Measurements from ENCODE around the gene UBE2O. TPM values are rescaled to one million over a fixed set of nuclear protein-coding genes. Genes with fewer than 3 reads are reported as not detected.

Gene UBE2O
- total and polyA plus RNA-seq, 4 experiments from 2014 or later, result 4.5 to 43.7 (median 28.5) TPM

- Mint-ChIP-seq H3K4me3 (no peak overlapping the region), H3K36me3 (no peaks in the 10 kb centered on the region), H3K27ac (peak overlapping the region in 1 of 7 donors; percentile 70), H3K4me1 (no peaks in the 10 kb centered on the region), H3K27me3 (no peaks in the 10 kb centered on the region), H3K9me3 (no peaks in the 10 kb centered on the region)
- intact Hi-C loops (cut with micrococcal nuclease), result loop anchor here (10.0 kb wide), 1 partner anchor 215 kb away; no protein-coding TSS in a partner anchor
- Histone ChIP-seq H3K27ac (ENCODE audit: low read depth, low read length) (no peak overlapping the region), H3K4me3 (ENCODE audit: low read length in 2 of 2) (no peak overlapping the region), H3K9me3 (ENCODE audit: control insufficient read depth in 1 of 2, low read length in 2 of 2) (no peaks in the 10 kb centered on the region), H3K4me1 (ENCODE audit: insufficient read depth, low read length) (no peaks in the 10 kb centered on the region), H3K27me3 (ENCODE audit: insufficient read depth, low read length) (no peaks in the 10 kb centered on the region), H3K36me3 (ENCODE audit: insufficient read depth, low read length) (no peaks in the 10 kb centered on the region)
- ChIA-PET POLR2A (ENCODE audit: partially characterized antibody) (interaction anchor here (1.2 to 1.5 kb wide), 2 partner anchors 42 to 55 kb away, joined by 4 to 5 read pairs; partner anchors contain the start of gene RHBDF2), CTCF (ENCODE audit: partially characterized antibody) (interaction anchor here (0.5 to 1.5 kb wide), 5 partner anchors 26 to 222 kb away, joined by 3 to 7 read pairs (median 3); no protein-coding TSS in a partner anchor)
- no peak for DNase-seq
These were observed 6.7 kb upstream of the UBE2O start for GRCh38 chr17:76459674-76460073.

- H3K27ac Mint-ChIP-seq, result no peak overlapping the region
- Histone ChIP-seq H3K36me3 (ENCODE audit: insufficient read depth, low read length) (no peaks in the 10 kb centered on the region), H3K4me3 (ENCODE audit: low read length in 2 of 2) (no peak overlapping the region), H3K4me1 (ENCODE audit: insufficient read depth, low read length) (no peaks in the 10 kb centered on the region), H3K9me3 (ENCODE audit: control insufficient read depth in 1 of 2, low read length in 2 of 2) (no peaks in the 10 kb centered on the region), H3K27ac (ENCODE audit: low read depth, low read length) (no peak overlapping the region), H3K27me3 (ENCODE audit: insufficient read depth, low read length) (no peaks in the 10 kb centered on the region)
- ChIA-PET POLR2A (ENCODE audit: partially characterized antibody) (interaction anchor here (1.0 to 1.9 kb wide), 4 partner anchors 8 to 99 kb away, joined by 3 to 7 read pairs (median 4); partner anchors contain the start of genes AANAT and RHBDF2), CTCF (ENCODE audit: partially characterized antibody) (interaction anchor here (0.6 to 2.6 kb wide), 10 partner anchors 8 to 612 kb away, joined by 3 to 9 read pairs (median 4); partner anchors contain the start of gene AANAT)
- no peaks in the 10 kb centered on the region for H3K4me1 Mint-ChIP-seq
- no peak for DNase-seq
- H3K27me3 Mint-ChIP-seq, result no peaks in the 10 kb centered on the region
- H3K36me3 Mint-ChIP-seq, result no peaks in the 10 kb centered on the region
- no peaks in the 10 kb centered on the region for H3K9me3 Mint-ChIP-seq
- intact Hi-C loops (cut with micrococcal nuclease), result loop anchor here (10.0 kb wide), 1 partner anchor 216 kb away; no protein-coding TSS in a partner anchor
- no peak overlapping the region for H3K4me3 Mint-ChIP-seq
These were observed 5.9 kb upstream of the UBE2O start for GRCh38 chr17:76458580-76459490.

DNA sequence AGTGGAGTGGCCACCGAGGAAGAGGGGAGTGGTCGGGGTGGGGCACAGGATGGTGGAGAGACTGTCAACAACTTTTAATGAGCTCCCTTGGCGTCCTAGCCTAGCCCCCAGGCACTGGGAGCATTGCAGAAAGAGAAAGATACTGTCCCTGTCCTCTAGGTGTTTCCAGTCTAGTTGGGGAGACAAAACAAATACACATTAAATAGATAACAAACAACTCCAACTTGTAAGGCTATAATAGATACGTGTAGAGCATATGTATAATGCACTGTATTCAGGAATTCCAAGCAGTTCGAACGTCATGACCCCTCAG lies 435 bp upstream of the UBE2O start:
- H3K4me1 Mint-ChIP-seq, result peaks cover 12 to 38% (median 25%) of the 10 kb centered on the region in 4 donors
- Histone ChIP-seq H3K27me3 (ENCODE audit: insufficient read depth, low read length) (no peaks in the 10 kb centered on the region), H3K4me3 (ENCODE audit: low read length in 2 of 2) (peak overlapping the region in 1 of 2 donors; percentile 27), H3K36me3 (ENCODE audit: insufficient read depth, low read length) (no peaks in the 10 kb centered on the region), H3K4me1 (ENCODE audit: insufficient read depth, low read length) (peaks cover 20% of the 10 kb centered on the region), H3K9me3 (ENCODE audit: control insufficient read depth in 1 of 2, low read length in 2 of 2) (no peaks in the 10 kb centered on the region), H3K27ac (ENCODE audit: low read depth, low read length) (peak overlapping the region; percentile 57)
- intact Hi-C loops (cut with micrococcal nuclease), result loop anchor here (1.0 to 10.0 kb wide), 4 partner anchors 48 to 221 kb away; partner anchors contain the start of gene RHBDF2
- no peaks in the 10 kb centered on the region for H3K36me3 Mint-ChIP-seq
- ChIA-PET CTCF (ENCODE audit: partially characterized antibody) (interaction anchor here (0.8 to 3.3 kb wide), 13 partner anchors 8 to 228 kb away, joined by 3 to 16 read pairs (median 4); partner anchors contain the start of genes AANAT and RHBDF2), POLR2A (ENCODE audit: partially characterized antibody) (interaction anchor here (1.3 to 2.9 kb wide), 6 partner anchors 15 to 218 kb away, joined by 5 to 14 read pairs (median 8); partner anchors contain the start of genes AANAT and RHBDF2)
- no peak for DNase-seq
- peak overlapping the region; percentile 77 to 99 (median 96) for H3K27ac Mint-ChIP-seq
- H3K9me3 Mint-ChIP-seq, result no peaks in the 10 kb centered on the region
- H3K27me3 Mint-ChIP-seq, result no peaks in the 10 kb centered on the region
- peak overlapping the region; percentile 35 to 89 (median 80) for H3K4me3 Mint-ChIP-seq

GRCh38 chr17:76452127-76452659 lies 759 bp downstream of the UBE2O start:
- peak overlapping the region; percentile 72 for H3K27ac ChIP-seq (ENCODE audit: low read depth, low read length)
- H3K4me1 Mint-ChIP-seq, result peaks cover 19 to 50% (median 33%) of the 10 kb centered on the region in 4 donors

GRCh38 chr17:76451506-76451905 lies 1.4 kb downstream of the UBE2O start:
- intact Hi-C loops (cut with micrococcal nuclease), result loop anchor here (10.0 kb wide), 1 partner anchor 223 kb away; no protein-coding TSS in a partner anchor
- ChIA-PET CTCF (ENCODE audit: partially characterized antibody) (interaction anchor here (0.8 to 3.3 kb wide), 3 partner anchors 51 to 230 kb away, joined by 3 to 16 read pairs (median 3); partner anchors contain the start of gene RHBDF2), POLR2A (ENCODE audit: partially characterized antibody) (interaction anchor here (0.8 to 2.9 kb wide), 5 partner anchors 17 to 106 kb away, joined by 3 to 14 read pairs (median 6); partner anchors contain the start of genes AANAT and PRPSAP1)
- Histone ChIP-seq H3K9me3 (ENCODE audit: control insufficient read depth in 1 of 2, low read length in 2 of 2) (no peaks in the 10 kb centered on the region), H3K27me3 (ENCODE audit: insufficient read depth, low read length) (no peaks in the 10 kb centered on the region), H3K36me3 (ENCODE audit: insufficient read depth, low read length) (no peaks in the 10 kb centered on the region), H3K4me1 (ENCODE audit: insufficient read depth, low read length) (peaks cover 20% of the 10 kb centered on the region), H3K4me3 (ENCODE audit: low read length in 2 of 2) (peak overlapping the region in 1 of 2 donors; percentile 58), H3K27ac (ENCODE audit: low read depth, low read length) (no peak overlapping the region)
- H3K36me3 Mint-ChIP-seq, result peaks cover 0 to 4% of the 10 kb centered on the region in 2 donors
- no peak for DNase-seq
- H3K27ac Mint-ChIP-seq, result peak overlapping the region in 4 of 7 donors; percentile 13 to 73 (median 43)
- H3K4me3 Mint-ChIP-seq, result peak overlapping the region; percentile 73 to 92 (median 86)
- peaks cover 20 to 57% (median 36%) of the 10 kb centered on the region in 4 donors for H3K4me1 Mint-ChIP-seq
- no peaks in the 10 kb centered on the region for H3K9me3 Mint-ChIP-seq
- no peaks in the 10 kb centered on the region for H3K27me3 Mint-ChIP-seq

More at GRCh38 chr17:76452127-76452659, 759 bp downstream of the UBE2O start:
- H3K4me3 Mint-ChIP-seq, result peak overlapping the region; percentile 83 to 92 (median 87)
- H3K27me3 Mint-ChIP-seq, result no peaks in the 10 kb centered on the region
- H3K9me3 Mint-ChIP-seq, result no peaks in the 10 kb centered on the region
- no peaks in the 10 kb centered on the region for H3K27me3 ChIP-seq (ENCODE audit: insufficient read depth, low read length)
- ChIA-PET CTCF (ENCODE audit: partially characterized antibody) (interaction anchor here (0.8 to 3.3 kb wide), 4 partner anchors 10 to 229 kb away, joined by 3 to 16 read pairs (median 4); partner anchors contain the start of gene RHBDF2), POLR2A (ENCODE audit: partially characterized antibody) (interaction anchor here (0.6 to 2.9 kb wide), 8 partner anchors 8 to 283 kb away, joined by 3 to 14 read pairs (median 6); partner anchors contain the start of genes AANAT and PRPSAP1)
- H3K36me3 ChIP-seq (ENCODE audit: insufficient read depth, low read length), result no peaks in the 10 kb centered on the region
- intact Hi-C loops (cut with micrococcal nuclease), result loop anchor here (2.0 to 10.0 kb wide), 3 partner anchors 63 to 223 kb away; no protein-coding TSS in a partner anchor
- peak in 3 of 5 donors; percentile 8 to 26 (median 14) for DNase-seq
- peaks cover 20% of the 10 kb centered on the region for H3K4me1 ChIP-seq (ENCODE audit: insufficient read depth, low read length)
- H3K9me3 ChIP-seq (ENCODE audit: control insufficient read depth in 1 of 2, low read length in 2 of 2), result no peaks in the 10 kb centered on the region
- no peaks in the 10 kb centered on the region for H3K36me3 Mint-ChIP-seq
- H3K4me3 ChIP-seq (ENCODE audit: low read length in 2 of 2), result peak overlapping the region; percentile 52 to 58
- peak overlapping the region in 6 of 7 donors; percentile 67 to 94 (median 87) for H3K27ac Mint-ChIP-seq

GRCh38 chr17:76449126-76449525 lies 3.8 kb downstream of the UBE2O start:
- H3K27ac ChIP-seq (ENCODE audit: low read depth, low read length), result no peak overlapping the region
- Mint-ChIP-seq H3K36me3 (peaks cover 2 to 4% of the 10 kb centered on the region in 2 donors), H3K27me3 (no peaks in the 10 kb centered on the region), H3K4me1 (peaks cover 30 to 80% (median 50%) of the 10 kb centered on the region in 4 donors), H3K4me3 (no peak overlapping the region), H3K9me3 (no peaks in the 10 kb centered on the region), H3K27ac (no peak overlapping the region)
- POLR2A ChIA-PET (ENCODE audit: partially characterized antibody), result interaction anchor here (0.9 kb wide), 1 partner anchor 35 kb away, joined by 3 read pairs; no protein-coding TSS in a partner anchor
- no peaks in the 10 kb centered on the region for H3K36me3 ChIP-seq (ENCODE audit: insufficient read depth, low read length)
- CTCF ChIA-PET (ENCODE audit: partially characterized antibody), result interaction anchor here (0.9 to 1.7 kb wide), 5 partner anchors 14 to 150 kb away, joined by 3 to 6 read pairs (median 4); partner anchors contain the start of gene AANAT
- peaks cover 24% of the 10 kb centered on the region for H3K4me1 ChIP-seq (ENCODE audit: insufficient read depth, low read length)
- DNase-seq, result no peak
- intact Hi-C loops (cut with micrococcal nuclease), result no loop called here
- H3K4me3 ChIP-seq (ENCODE audit: low read length in 2 of 2), result no peak overlapping the region
- H3K27me3 ChIP-seq (ENCODE audit: insufficient read depth, low read length), result no peaks in the 10 kb centered on the region
- no peaks in the 10 kb centered on the region for H3K9me3 ChIP-seq (ENCODE audit: control insufficient read depth in 1 of 2, low read length in 2 of 2)

All from CD4-positive, alpha-beta memory T cell (primary cell).